ENCODE data around the gene TSTD1. TPM values are rescaled to one million over a fixed set of nuclear protein-coding genes. Genes with fewer than 3 reads are reported as not detected.

Gene TSTD1
- total RNA-seq, 1 experiment from 2014 or later: 74.5 TPM

- no peak overlapping the region for H3K27ac Mint-ChIP-seq
- no peaks in the 10 kb centered on the region for H3K36me3 Mint-ChIP-seq
- H3K4me1 Mint-ChIP-seq: peaks cover 22% of the 10 kb centered on the region
- ChIA-PET CTCF (interaction anchor here (0.8 to 4.1 kb wide), 10 partner anchors 8 to 179 kb away, joined by 3 to 109 read pairs (median 6); partner anchors contain the start of genes KLHDC9, NECTIN4, TSTD1 and USF1), POLR2A (interaction anchor here (0.6 kb wide), 1 partner anchor 67 kb away, joined by 3 read pairs; no protein-coding TSS in a partner anchor)
- ATAC-seq: no peak
- peaks cover 4% of the 10 kb centered on the region; the same call in 1 of the 2 replicates for H3K27me3 Mint-ChIP-seq (ENCODE audit: low read depth)
- H3K4me3 Mint-ChIP-seq: no peak overlapping the region
- no peaks in the 10 kb centered on the region for H3K9me3 Mint-ChIP-seq
- TF ChIP-seq CDX4 (CRISPR knock-in tag; IDR thresholded peaks at IDR 0.05; ENCODE audit: borderline replicate concordance) (no peak), ZNF416 (CRISPR knock-in tag; IDR thresholded peaks at IDR 0.05) (no peak), RELA (CRISPR knock-in tag; IDR thresholded peaks at IDR 0.05; ENCODE audit: borderline replicate concordance) (no peak), MXD4 (CRISPR knock-in tag; IDR thresholded peaks at IDR 0.05; ENCODE audit: borderline replicate concordance) (no peak), ZBTB43 (CRISPR knock-in tag; IDR thresholded peaks at IDR 0.05) (no peak), ETV6 (CRISPR knock-in tag; IDR thresholded peaks at IDR 0.05) (no peak), AR (CRISPR knock-in tag; IDR thresholded peaks at IDR 0.05) (no peak), HMGA2 (CRISPR knock-in tag; IDR thresholded peaks at IDR 0.05) (no peak), ERG (CRISPR knock-in tag; IDR thresholded peaks at IDR 0.05) (no peak), MLX (CRISPR knock-in tag; IDR thresholded peaks at IDR 0.05) (no peak), E2F4 (CRISPR knock-in tag; IDR thresholded peaks at IDR 0.05; ENCODE audit: borderline replicate concordance, low read depth) (no peak)
- TF ChIP-seq, protein P1, sequence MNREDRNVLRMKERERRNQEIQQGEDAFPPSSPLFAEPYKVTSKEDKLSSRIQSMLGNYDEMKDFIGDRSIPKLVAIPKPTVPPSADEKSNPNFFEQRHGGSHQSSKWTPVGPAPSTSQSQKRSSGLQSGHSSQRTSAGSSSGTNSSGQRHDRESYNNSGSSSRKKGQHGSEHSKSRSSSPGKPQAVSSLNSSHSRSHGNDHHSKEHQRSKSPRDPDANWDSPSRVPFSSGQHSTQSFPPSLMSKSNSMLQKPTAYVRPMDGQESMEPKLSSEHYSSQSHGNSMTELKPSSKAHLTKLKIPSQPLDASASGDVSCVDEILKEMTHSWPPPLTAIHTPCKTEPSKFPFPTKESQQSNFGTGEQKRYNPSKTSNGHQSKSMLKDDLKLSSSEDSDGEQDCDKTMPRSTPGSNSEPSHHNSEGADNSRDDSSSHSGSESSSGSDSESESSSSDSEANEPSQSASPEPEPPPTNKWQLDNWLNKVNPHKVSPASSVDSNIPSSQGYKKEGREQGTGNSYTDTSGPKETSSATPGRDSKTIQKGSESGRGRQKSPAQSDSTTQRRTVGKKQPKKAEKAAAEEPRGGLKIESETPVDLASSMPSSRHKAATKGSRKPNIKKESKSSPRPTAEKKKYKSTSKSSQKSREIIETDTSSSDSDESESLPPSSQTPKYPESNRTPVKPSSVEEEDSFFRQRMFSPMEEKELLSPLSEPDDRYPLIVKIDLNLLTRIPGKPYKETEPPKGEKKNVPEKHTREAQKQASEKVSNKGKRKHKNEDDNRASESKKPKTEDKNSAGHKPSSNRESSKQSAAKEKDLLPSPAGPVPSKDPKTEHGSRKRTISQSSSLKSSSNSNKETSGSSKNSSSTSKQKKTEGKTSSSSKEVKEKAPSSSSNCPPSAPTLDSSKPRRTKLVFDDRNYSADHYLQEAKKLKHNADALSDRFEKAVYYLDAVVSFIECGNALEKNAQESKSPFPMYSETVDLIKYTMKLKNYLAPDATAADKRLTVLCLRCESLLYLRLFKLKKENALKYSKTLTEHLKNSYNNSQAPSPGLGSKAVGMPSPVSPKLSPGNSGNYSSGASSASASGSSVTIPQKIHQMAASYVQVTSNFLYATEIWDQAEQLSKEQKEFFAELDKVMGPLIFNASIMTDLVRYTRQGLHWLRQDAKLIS (CRISPR knock-in tag; IDR thresholded peaks at IDR 0.05; ENCODE audit: borderline replicate concordance): no peak
- TF ChIP-seq, protein P2, sequence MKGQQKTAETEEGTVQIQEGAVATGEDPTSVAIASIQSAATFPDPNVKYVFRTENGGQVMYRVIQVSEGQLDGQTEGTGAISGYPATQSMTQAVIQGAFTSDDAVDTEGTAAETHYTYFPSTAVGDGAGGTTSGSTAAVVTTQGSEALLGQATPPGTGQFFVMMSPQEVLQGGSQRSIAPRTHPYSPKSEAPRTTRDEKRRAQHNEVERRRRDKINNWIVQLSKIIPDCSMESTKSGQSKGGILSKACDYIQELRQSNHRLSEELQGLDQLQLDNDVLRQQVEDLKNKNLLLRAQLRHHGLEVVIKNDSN (CRISPR knock-in tag; IDR thresholded peaks at IDR 0.05): no peak
- TF ChIP-seq, protein P3, sequence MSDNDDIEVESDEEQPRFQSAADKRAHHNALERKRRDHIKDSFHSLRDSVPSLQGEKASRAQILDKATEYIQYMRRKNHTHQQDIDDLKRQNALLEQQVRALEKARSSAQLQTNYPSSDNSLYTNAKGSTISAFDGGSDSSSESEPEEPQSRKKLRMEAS (CRISPR knock-in tag; IDR thresholded peaks at IDR 0.05): no peak
- TF ChIP-seq, protein P4, sequence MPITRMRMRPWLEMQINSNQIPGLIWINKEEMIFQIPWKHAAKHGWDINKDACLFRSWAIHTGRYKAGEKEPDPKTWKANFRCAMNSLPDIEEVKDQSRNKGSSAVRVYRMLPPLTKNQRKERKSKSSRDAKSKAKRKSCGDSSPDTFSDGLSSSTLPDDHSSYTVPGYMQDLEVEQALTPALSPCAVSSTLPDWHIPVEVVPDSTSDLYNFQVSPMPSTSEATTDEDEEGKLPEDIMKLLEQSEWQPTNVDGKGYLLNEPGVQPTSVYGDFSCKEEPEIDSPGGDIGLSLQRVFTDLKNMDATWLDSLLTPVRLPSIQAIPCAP (CRISPR knock-in tag; IDR thresholded peaks at IDR 0.05): no peak
- TF ChIP-seq, protein P5, sequence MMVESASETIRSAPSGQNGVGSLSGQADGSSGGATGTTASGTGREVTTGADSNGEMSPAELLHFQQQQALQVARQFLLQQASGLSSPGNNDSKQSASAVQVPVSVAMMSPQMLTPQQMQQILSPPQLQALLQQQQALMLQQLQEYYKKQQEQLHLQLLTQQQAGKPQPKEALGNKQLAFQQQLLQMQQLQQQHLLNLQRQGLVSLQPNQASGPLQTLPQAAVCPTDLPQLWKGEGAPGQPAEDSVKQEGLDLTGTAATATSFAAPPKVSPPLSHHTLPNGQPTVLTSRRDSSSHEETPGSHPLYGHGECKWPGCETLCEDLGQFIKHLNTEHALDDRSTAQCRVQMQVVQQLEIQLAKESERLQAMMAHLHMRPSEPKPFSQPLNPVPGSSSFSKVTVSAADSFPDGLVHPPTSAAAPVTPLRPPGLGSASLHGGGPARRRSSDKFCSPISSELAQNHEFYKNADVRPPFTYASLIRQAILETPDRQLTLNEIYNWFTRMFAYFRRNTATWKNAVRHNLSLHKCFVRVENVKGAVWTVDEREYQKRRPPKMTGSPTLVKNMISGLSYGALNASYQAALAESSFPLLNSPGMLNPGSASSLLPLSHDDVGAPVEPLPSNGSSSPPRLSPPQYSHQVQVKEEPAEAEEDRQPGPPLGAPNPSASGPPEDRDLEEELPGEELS (CRISPR knock-in tag; IDR thresholded peaks at IDR 0.05): no peak
- no peak for DNase-seq (ENCODE audit: low spot score)
Observed at GRCh38 chr1:161070761-161071160, 32.0 kb upstream of the TSTD1 start.

All from WTC11 (cell line).